SK-N-SH treated with all-trans-retinoic acid at 6 μM for 48 hours (cell line): ENCODE data around the gene DOCK11.

Experiments used
- ISL1 ChIP-seq: fragments of 250-450 bp; sonication (Bioruptor Pico); IDR thresholded peaks from 2 replicates; pipeline ENCODE4 v2.1.2; 2022; ENCODE audit warnings: mild to moderate bottlenecking, moderate library complexity
- PATZ1 ChIP-seq: fragments of 250-450 bp; sonication (Bioruptor Pico); IDR thresholded peaks from 2 replicates; pipeline ENCODE4 v1.8.0; 2020; ENCODE audit warnings: mild to moderate bottlenecking, moderate library complexity, borderline replicate concordance
- TSHZ2 ChIP-seq: fragments of 250-450 bp; sonication (Bioruptor Pico); IDR thresholded peaks from 2 replicates; pipeline ENCODE4 v1.5.0; 2020; ENCODE audit warnings: mild to moderate bottlenecking, moderate library complexity
- ZC3H10 ChIP-seq: fragments of 250-450 bp; sonication (Bioruptor Pico); IDR thresholded peaks from 2 replicates; pipeline ENCODE4 v1.5.1; 2021; ENCODE audit warnings: mild to moderate bottlenecking, moderate library complexity

GRCh38 chrX:118594697-118595420, 99.2 kb downstream of the DOCK11 start:
- TF ChIP-seq ISL1 (CRISPR knock-in tag) (no peak), PATZ1 (CRISPR knock-in tag) (no peak), ZC3H10 (CRISPR knock-in tag) (no peak), TSHZ2 (no peak)
